Erythroblast (primary cell): ENCODE data around the gene PRKCZ.

Experiments
- GATA1 ChIP-seq: IDR thresholded peaks from 2 replicates; pipeline ENCODE4 v1.6.1; 2011; ENCODE audit warnings: low read depth, mild to moderate bottlenecking, control low read depth, low read length, moderate library complexity
- POLR2A ChIP-seq: IDR thresholded peaks from 2 replicates; pipeline ENCODE4 v1.6.1; 2011; ENCODE audit warnings: mild to moderate bottlenecking, low read length

DNA sequence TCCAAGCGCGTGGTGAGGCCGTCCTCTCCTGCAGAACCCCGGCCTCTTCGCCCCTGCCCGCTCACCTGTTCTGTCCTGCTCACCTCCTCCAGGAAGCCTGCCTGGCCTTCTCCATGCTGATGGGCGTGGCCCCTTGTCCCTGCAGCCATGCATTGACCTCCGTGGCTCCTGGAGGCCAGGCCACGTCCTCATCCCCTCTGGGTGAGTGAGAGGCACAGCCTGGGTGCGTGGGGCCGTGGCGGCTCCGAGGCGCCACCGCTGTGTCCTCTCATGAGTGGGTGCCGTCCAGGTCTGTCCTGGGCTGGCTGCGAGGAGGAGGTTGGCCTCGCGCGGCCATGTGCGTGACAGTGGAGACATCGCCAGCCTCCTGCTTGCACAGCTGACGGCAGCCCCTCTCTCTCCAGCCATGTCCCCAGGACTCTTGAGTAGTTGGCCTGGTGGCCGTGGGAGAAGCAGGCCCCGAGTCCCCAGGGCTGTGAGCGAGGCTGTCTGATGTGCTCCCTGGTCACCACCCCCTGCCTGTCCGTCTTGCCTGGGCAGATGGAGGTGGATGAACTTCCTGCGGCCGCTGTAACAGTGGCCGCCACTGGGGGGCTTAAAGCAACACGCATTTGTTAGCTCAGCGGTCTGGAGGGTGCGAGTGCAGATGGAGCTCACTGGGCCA lies 58.1 kb downstream of the PRKCZ start:
- no peak for TF ChIP-seq POLR2A
- TF ChIP-seq GATA1 = no peak
